COLO668 (cell line): ENCODE results near the gene KIF1B.

Experiments used
- DNase-seq: peaks from one replicate; lab custom pipeline; 2025; ENCODE audit not compliant: unreplicated experiment; lab: John Stamatoyannopoulos, UW

KIF1B gene

GRCh38 chr1:10272274-10272673, 61.9 kb downstream of the KIF1B start:
- no peak for DNase-seq

GRCh38 chr1:10278880-10279279, 68.5 kb downstream of the KIF1B start:
- no peak for DNase-seq

- no peak for DNase-seq
These were observed 70.3 kb downstream of the KIF1B start for GRCh38 chr1:10280439-10281350.

GRCh38 chr1:10283318-10283984, 73.1 kb downstream of the KIF1B start:
- no peak for DNase-seq

- DNase-seq: no peak
These were observed 75.9 kb downstream of the KIF1B start for GRCh38 chr1:10286244-10286643.

GRCh38 chr1:10287023-10287645, 76.8 kb downstream of the KIF1B start:
- DNase-seq: no peak

GRCh38 chr1:10288029-10288615, 77.8 kb downstream of the KIF1B start:
- no peak for DNase-seq

GRCh38 chr1:10291705-10292104, 81.3 kb downstream of the KIF1B start:
- no peak for DNase-seq

- no peak for DNase-seq
These were observed 81.8 kb downstream of the KIF1B start for GRCh38 chr1:10292188-10292587.

- no peak for DNase-seq
These were observed 85.2 kb downstream of the KIF1B start for GRCh38 chr1:10295481-10296085.

GRCh38 chr1:10299151-10299550, 88.8 kb downstream of the KIF1B start:
- DNase-seq: no peak

- DNase-seq: no peak
These were observed 92.0 kb downstream of the KIF1B start for GRCh38 chr1:10302416-10302815.

- no peak for DNase-seq
These were observed 93.9 kb downstream of the KIF1B start for GRCh38 chr1:10304295-10304694.

- DNase-seq: no peak
These were observed 96.1 kb downstream of the KIF1B start for GRCh38 chr1:10306435-10306834.

GRCh38 chr1:10308001-10308400, 97.6 kb downstream of the KIF1B start:
- DNase-seq: no peak

GRCh38 chr1:10309243-10310011, 99.1 kb downstream of the KIF1B start:
- DNase-seq: no peak

GRCh38 chr1:10316752-10317151, 106.4 kb downstream of the KIF1B start:
- no peak for DNase-seq

GRCh38 chr1:10319750-10320149, 109.4 kb downstream of the KIF1B start:
- no peak for DNase-seq

GRCh38 chr1:10320336-10320735, 110.0 kb downstream of the KIF1B start:
- DNase-seq: no peak

- no peak for DNase-seq
These were observed 112.5 kb downstream of the KIF1B start for GRCh38 chr1:10322821-10323220.
